Activated CD4-positive, alpha-beta T cell treated with anti-CD3 and anti-CD28 coated beads, Interleukin-2, amount 50 U/mL, for 24 hours (primary cell): Measurements from ENCODE around the gene FTO.

Experiments used
- DNase-seq, 2 donors: peaks; one replicate each; pipeline ENCODE4 v3.0.0-alpha.2; 2020; ENCODE audit warnings: low read depth in 1 of 2, low spot score in 1 of 2

Gene FTO

DNA sequence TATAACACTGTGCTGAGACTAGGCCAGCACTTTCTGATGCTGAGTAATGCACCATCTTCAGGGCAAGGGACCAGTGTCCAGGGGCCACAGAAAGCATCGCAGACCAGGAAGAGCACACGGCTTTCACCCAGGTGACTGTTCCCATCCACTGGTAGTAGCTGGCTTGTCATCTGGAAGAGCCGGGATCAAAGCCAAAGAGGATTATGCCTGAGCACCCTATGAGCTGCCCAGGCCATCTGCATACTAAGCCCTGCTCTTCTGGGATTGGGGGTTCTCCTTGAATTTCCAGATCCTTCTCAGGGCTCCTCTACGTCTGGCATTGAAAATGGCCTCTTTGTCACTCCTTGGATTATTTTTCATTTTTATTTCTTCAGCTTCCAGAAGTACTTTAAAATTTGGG lies 441.9 kb downstream of the FTO start:
- no peak for DNase-seq

DNA sequence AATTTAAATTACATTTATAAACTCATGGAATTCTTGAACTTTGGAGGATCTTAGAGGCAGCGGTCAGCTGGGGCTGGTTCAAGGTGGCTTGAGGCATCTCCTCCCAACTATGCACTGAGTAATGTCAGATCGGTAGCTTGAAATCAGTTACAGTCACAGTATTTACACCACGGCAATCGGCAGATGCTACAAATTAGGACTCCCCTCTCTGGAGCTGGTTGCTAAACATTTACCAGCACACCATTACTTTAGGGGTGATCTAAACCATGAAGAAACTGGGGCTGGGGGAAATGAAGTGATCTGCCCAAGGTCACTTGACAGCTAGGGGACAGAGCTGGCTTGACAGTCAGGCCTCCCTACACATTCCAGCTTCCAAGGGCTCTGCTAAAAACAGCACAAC lies 445.0 kb downstream of the FTO start:
- DNase-seq: no peak

DNA sequence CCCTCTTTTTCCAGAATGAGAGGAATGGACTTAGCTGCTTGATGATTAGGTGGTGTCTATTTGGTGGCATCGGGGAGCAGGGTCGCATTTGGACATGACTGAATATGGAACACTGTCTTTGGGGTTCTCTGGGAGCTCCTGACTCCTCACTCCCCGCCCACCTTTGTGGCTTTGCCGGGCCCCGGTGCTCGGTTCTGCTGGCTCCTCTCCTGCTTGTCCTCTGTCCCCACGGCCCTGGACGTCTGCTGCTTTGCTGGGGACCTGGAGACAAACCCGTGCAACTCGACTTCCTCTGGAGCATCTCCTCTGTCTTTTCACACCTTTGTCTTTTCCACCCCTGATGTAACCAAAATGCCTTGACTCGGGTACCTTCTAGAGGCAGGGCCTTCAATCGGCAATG lies 446.9 kb downstream of the FTO start:
- no peak for DNase-seq

DNA sequence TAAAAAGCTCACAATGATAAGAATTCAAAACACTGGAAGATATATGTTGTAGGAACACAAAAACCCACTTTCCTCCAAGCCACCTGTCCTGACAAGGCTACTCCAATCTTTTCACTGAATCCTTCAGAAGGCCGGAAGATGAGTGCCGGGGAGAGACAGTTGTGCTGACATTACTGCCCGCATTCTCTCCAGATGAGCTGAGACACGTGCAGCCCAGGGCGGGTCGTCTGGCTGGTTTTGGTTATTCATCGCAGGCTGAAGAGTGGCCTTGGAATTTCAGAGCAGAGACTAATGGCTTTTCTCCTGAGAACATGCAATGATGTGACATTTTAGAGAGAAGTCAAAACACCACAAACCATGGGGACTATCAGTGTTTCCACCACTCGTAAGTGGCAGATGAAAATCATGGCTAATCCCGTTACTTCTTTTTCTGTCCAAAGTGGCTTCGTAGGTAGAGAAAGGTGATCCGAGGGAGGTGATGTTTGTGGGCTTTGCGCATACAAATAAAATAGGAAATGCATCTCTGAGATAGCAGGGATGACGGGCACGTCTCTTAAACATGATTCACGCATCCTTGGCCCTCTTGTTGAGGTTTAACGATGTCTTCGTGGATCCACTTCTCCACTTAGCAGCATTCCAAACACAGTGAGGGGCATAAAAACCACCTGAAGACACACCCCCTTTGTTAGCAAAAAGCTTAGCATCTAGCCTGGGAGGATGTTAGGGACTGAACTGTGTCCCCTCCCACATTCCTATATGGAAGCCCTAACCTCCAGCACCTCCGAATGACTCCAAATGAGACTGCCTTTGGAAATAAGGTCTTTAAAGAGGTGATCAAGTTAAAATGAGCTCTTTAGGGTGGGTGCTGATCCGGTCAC lies 448.6 kb downstream of the FTO start:
- no peak for DNase-seq

DNA sequence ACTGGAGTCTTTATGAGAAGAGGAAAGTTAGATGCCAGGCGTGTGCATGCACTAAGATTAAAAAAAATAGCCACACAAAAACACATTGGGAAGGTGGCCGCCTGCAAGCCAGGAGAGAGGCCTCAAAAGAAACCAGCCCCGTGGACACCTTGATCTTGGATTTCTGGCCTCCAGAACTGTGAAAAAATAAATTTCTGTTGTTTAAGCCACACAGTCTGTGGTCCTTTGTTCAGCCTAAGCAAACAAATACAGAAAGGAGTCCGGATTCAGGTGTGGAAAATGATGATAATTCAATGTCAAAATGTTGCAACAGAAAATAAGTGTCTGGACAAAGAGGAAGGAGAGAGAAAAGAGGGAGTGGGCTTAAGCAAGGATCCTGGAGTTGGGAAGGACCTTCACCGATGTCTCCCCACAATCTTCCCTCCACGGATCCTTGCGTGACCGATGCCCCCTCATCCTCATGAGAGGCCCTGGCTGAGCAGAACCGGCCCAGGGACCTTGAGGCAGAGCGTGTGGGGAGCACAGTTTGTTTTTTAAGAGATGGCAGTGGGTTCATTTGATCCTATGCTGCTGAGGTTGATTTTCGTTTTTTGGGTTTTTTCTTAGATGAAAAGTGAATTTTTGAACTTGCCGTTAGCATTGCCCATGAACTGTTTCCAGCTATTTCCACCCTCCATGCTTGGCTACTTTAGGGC lies 449.4 kb downstream of the FTO start:
- no peak for DNase-seq

DNA sequence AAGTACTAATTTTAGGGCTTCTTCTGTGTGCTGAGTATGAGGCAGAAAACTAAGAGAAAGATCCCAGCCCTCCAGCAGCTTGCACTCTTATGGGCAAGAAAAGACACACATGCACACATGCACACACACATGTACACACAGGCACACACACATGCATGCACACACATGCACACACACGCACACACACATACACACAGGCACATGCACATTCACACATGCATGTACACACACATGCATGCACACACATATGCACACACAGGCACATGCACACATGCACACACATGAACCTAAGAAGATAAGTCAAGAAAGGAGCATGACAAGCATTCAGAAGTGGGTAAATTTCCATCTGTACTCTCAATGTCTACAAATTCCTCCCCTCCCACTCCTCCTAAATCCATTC lies 452.4 kb downstream of the FTO start:
- no peak for DNase-seq

DNA sequence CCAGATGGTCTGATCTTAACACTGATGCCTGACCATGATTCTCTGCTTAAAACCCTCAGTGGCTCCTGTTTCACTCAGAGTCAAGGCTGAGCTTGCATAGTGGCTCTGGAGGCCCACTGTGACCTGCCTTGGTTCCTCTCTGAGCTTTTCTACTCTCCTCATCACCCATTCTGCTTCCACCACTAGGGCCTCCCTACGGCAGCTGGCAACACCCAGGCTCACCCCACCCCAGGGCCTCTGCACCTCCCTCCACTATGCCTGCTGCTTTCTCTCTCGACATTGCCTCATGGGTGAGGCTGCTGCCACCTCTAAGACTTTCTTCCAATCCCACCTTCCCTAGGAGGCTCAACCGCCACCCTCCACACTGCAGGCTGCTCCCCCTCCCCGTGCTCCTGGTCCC lies 455.0 kb downstream of the FTO start:
- no peak for DNase-seq

DNA sequence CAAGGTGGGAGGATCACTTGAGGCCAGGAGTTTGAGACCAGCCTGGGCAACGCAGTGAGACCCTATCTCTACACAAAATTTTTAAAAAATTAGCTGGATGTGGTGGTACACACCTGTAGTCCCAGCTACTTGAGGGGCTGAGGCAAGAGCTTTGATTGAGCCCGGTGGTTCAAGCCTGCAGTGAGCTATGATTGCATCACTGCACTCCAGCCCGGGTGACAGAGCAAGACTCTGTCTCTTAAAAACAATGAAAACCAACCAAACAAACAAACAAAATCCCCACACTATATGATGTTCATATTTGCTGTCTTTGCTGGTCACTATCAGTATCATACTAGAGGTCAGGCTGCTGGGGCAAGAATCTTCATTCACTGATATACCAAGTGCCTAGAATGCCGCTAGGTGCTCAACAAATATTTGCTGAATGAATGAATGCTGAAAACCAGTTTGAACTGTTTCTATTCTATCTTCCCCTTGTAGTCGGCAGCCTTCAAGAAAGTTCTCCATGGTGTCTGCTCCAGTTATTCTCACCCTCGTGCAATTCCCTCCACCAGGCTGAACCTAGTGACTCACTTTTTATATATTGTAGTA lies 455.6 kb downstream of the FTO start:
- DNase-seq: no peak

DNA sequence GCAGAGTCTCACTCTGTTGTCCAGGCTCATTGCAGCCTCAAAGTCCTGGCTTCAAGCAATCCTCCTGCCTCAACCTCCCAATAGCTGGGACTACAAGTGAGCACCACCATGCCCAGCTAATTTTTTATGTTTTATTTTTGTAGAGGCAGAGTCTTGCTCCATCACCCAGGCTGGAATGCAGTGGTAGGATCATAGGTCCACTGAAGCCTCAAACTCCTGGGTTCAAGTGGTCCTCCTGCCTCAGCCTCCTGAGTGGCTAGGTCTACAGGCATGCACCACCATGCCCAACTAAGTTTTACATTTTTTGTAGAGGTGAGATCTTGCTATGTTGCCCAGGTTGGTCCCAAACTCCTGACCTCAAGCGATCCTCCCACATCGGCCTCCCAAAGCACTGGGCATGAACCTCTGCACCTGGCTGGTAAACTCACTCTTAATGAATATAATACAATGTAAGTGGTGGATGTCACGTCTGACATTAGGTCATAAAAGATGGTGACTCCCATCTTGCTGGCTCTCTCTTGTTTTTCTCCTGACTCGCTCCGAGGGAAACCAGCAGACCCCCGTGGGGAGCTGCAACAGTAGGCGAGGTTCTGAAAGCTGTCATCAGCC lies 456.4 kb downstream of the FTO start:
- no peak for DNase-seq

DNA sequence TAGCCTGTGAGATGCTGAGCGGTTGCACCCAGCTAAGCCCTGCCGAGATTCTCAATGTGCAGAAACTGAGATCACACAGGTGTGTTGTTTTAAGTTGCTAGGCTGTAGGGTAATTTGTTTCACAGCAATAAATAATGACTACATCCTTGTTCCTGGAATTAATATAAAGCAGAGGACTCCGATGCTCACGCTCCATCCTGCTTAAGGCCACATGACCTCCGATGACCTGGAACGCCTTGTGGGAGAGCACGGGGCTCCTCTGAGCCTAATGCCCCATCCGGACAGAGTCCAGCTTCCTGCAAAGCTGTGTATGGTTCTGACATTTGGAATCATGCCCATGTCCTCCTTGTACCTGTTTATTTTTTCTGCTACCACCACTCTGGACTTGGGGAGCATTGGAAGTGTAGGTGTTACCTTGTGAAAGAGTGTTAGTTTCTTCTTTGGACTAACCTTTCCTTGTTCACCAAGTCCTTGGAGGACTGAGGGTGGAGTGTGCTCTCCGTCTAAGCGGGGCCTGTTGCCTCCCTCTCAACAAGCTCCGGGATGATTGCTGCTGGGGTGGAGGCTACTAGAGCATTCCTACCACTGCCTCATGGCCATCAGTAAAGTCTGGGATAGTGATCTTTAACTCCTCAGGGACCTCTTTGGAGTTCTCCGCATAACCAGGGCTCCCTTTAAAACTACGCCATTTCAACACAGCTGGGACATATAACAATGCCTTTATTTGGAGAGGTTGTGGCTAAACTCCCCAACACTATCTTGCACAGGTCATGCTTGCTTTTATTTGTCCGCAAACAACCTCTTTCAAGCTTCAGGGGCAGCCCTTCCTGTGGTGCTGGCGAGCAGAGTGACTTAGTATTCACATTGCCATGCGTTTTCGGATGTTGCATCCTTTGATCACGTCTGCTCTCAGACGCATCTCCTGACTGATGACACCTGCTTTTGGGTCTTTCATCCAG lies 457.3 kb downstream of the FTO start:
- no peak for DNase-seq

DNA sequence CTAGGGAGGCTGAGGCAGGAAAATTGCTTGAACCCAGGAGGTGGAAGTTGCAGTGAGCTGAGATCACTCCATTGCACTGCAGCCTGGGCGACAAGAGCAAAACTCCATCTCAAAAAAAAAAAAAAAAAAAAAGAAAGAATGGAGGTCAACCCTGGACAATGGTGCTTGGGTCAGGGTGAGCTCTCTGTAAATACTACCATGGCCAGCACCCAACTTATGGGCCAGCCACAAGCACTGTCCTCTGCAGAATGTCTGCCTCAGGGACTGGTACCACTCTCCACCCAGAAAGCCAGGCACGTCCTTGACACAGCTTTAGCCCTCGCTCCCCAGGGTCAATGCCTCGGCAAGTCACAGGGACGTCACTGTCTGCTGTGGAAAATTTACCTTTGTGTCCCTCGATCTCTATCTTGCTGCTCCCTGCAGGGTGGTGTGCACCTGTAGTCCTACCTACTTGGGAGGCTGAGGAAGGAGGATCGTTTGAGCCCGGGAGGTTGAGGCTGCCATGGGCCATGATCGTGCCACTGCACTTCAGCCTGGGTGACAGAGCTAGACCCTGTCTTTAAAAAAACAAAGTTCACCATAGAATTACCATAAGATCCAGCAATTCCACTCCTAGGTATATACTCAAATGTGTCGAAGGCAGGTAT lies 459.4 kb downstream of the FTO start:
- DNase-seq: no peak

DNA sequence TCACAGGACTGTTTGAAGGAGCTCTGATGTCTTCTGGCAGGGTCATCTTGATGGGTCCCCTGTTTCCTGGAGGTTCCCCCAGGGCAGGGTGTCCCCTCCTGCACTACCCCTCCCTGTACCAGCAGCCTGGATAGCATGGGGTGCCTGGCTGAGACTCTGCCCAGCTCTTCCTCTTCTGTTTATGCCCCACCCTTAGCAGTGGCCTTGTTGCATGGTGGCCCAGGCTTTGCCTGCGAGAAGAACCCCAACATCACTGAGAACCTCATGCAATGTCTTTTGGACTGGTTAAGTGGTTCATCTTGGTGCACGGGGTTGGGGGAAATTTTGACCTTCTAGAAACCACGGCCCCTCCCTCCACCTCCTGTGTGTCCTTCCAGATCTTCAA lies 460.8 kb downstream of the FTO start:
- DNase-seq: no peak

DNA sequence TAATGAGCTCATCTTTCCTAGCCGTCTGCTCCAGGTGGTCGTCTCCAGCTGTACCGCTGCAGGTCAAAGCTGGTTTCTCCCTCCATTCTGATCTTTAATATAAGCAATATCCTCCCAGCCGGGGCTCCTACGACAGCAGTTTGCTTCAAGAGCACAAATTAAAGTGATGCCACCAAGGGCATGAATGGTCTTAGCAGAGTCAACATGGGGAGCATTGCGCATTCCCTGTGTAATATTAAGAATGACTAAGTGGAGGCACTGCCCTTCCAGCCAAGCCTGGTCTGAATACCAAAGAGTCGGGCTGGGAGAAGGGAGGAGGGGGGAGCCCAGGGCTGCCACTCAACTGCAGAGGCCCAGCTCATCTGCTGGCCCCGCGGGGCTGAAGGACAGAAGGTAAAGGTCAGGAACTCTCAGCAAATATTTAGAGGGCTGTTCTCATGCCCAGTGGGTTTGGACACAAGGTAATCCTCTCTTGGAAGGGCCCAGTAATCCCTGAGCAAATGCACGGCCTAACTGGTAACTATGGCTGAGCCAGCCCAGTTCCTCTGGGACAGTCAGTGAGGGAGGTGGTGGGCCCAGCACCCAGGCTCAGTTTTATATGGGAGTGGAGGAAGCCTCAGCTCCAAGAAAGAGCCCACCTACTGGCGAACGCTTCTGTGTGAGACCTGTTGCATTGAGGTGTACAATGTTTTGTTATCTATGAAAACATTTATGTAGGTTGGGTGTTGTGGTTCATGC lies 461.4 kb downstream of the FTO start:
- no peak for DNase-seq

DNA sequence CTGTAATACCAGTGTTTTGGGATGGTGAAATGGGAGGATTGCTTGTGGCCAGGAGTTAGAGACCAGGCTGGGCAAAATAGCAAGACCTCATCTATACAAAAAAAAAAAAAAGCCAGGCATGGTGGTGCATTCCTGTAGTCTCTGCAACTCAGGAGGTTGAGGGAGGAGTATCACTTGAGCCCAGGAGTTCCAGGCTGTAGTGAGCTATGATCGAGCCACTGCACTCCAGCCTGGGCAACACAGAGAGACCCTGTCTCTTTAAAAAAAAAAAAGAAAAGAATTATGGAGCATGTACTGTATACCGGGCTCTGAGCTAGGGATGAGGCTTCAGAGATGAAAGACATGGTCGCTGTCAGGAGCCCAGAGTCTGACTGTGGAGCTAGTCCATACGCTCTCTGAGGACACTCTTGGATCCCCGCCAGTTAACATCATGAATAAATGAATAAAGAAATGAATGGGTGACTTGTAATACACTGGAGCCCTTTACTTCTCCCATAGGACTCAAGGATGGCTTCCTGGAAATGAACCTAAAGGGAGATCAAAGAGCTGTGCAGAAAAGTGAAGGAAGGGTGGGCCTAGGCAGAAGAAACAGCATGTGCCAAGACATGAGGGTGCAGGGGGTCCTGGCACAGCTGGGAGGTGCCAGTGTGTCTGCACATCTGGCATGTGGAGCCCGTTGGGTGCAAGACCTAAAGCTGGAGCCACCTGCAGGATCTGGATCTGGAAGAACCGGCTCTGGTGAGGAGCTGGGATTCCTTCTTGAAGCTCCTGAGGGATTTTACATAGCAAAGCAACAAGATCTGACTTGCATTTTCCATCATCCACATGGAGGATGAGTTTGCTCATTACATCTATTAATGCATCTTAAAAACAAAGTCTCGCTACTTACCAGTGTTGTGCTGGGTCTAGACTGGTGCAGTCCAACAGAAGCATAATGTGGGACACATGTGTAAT lies 462.2 kb downstream of the FTO start:
- DNase-seq: no peak

DNA sequence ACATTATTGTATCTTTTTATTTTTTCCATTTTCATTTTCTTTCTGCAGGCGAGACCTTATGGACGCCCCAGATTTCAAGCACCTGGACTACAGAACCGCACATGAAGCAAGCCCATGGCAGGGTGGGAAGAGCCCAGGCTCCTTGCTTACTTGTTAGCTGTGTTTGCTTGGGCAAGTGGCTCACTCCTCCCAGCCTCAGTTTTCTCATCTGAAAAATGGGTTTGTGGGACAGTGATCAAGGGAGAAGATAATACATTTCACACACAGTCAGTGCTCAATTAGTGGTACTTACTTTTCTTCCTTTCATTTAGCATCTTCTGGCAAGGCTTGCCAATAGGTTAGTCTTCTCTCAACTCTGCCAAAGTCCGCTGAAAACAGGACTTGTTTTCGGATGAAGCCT lies 465.2 kb downstream of the FTO start:
- DNase-seq: no peak

DNA sequence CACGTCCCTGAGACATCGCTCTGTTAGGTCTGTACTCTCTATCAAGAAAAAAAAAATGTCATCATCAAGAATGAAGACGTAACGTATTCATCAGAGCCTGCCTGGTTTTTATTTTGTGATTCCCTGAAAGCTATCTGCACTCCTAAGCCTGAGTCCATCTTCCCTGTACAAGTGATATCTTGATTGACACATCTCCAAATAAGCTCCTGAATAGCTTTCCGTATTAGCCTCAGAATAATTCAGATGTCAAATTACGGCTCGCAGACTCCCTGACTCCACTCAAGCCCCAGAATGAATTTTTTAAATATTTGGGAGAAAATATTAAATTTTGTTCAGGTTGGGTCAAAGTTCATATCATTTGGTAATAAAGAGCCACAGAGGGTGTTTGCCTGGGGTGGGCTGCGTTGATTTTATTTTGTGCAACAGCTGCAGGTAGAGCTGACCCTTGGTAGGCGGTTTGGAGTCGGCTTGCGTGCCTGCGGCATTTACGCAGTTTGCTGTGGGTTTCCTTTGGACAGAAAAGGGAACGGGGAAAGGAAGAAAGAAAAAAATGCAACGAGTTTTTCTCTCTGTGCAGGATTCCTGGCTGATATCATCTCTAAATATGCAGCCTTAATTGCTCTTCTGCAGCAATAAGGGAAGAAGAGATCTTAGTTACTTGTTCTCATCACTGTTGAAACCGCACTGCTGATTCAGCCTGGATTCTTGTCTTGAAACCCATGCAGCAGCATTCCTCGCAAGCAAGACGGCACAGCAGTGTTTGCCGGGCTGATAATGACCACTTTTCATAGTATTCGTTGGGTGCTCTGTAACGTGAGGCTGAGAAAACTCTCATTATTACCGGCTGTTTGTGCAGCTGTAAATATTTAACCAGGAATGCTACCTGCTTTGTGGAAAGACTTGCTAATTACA lies 467.9 kb downstream of the FTO start:
- no peak for DNase-seq

DNA sequence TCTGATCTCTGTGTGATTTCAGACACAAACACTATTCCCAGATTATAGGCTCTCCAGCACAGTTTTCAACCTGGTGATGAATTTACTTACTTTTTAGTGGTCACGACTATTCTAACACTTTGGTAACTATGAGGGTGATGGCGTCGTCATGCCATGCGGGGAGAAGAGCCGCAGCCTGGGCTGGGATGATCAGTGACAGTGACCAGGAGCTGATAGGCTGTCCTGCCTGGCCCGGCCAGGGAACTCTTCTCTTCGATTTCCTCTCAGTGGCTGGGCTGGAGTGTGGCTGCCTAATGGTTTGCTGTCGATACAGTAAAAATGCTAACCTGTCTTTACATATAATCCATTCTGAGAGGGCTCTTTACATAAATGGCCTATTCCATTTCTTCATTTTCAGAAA lies 469.5 kb downstream of the FTO start:
- DNase-seq: no peak
